Upper lobe of right lung (tissue), 1 donor: ENCODE data around the gene KIAA0930. TPM values are rescaled to one million over a fixed set of nuclear protein-coding genes. Genes with fewer than 3 reads are reported as not detected.

Experiments used
- ATAC-seq: fragments of 200-7000 bp; cut with Tn5 transposase; one replicate; pipeline ENCODE4 v1.9.1; 2020; ENCODE audit warnings: mild to moderate bottlenecking, moderate library complexity
- DNase-seq: peaks from one replicate; pipeline ENCODE4 v3.0.0-alpha.2; 2020
- H3K27ac ChIP-seq: fragments of 200-600 bp; one replicate; pipeline ENCODE4 v1.8.0; 2022
- H3K27me3 ChIP-seq: fragments of 200-600 bp; one replicate; pipeline ENCODE4 v1.8.0; 2022; ENCODE audit warnings: mild to moderate bottlenecking
- H3K36me3 ChIP-seq: fragments of 200-600 bp; one replicate; pipeline ENCODE4 v1.8.0; 2022
- H3K4me1 ChIP-seq: fragments of 200-600 bp; one replicate; pipeline ENCODE4 v1.8.0; 2022
- H3K4me3 ChIP-seq: fragments of 200-600 bp; one replicate; pipeline ENCODE4 v1.8.0; 2022; ENCODE audit warnings: mild to moderate bottlenecking
- H3K9me3 ChIP-seq: fragments of 200-600 bp; one replicate; pipeline ENCODE4 v1.8.0; 2022
- CTCF ChIP-seq: fragments of 200-600 bp; IDR thresholded peaks from one replicate; pipeline ENCODE4 v1.8.0; 2022; ENCODE audit warnings: antibody characterized with exemption
- intact Hi-C: fragments of 100-400 bp; cut with DNase I; formaldehyde crosslinking; loops from one replicate; pipeline ENCODE4 v1.11.0; 2022
- total RNA-seq: library from RNA; stranded (reverse); fragmentation: NEBNext Ultra II Directional; extraction: Animal tissue kit (Norgen Biotek cat#: 25700); gene quantifications from one replicate; pipeline ENCODE4 v1.2.1, GENCODE V29; 2021
- donor health status: DM: no; HTN: yes; CAD: no; lungs with severe emphysema.

KIAA0930 gene
- total RNA-seq, 1 donor from 2014 or later, result 79.5 TPM

GRCh38 chr22:45163451-45164269 is 77.0 kb downstream of the KIAA0930 start, which contains the start of gene NUP50:
Gene NUP50, plus strand, starts transcription at chr22:45163925. Its CDS starts 4,253 bp downstream, at chr22:45168178.
- no peak for TF ChIP-seq CTCF
- Histone ChIP-seq H3K36me3 (peaks cover 11% of the 10 kb centered on the region), H3K27me3 (no peaks in the 10 kb centered on the region), H3K9me3 (no peaks in the 10 kb centered on the region), H3K27ac (peak within 1 kb of the TSS; percentile 87), H3K4me1 (peaks cover 41% of the 10 kb centered on the region), H3K4me3 (peak within 1 kb of the TSS; percentile 67)
- ATAC-seq (peak; percentile 95), DNase-seq (peak; percentile 98)
- intact Hi-C loops, result no loop called here

- peaks cover 47% of the 10 kb centered on the region for H3K4me1 ChIP-seq
Measured at GRCh38 chr22:45163099-45163450, 77.6 kb downstream of the KIAA0930 start.

GRCh38 chr22:45162531-45162930 is 78.2 kb downstream of the KIAA0930 start:
- Histone ChIP-seq H3K36me3 (peaks cover 4% of the 10 kb centered on the region), H3K27ac (peak overlapping the region; percentile 87), H3K9me3 (no peaks in the 10 kb centered on the region), H3K4me1 (peaks cover 51% of the 10 kb centered on the region), H3K4me3 (peak overlapping the region; percentile 67), H3K27me3 (no peaks in the 10 kb centered on the region)
- intact Hi-C loops, result no loop called here
- no peak for ATAC-seq
- DNase-seq, result no peak
- no peak for TF ChIP-seq CTCF

More at GRCh38 chr22:45163099-45163450, 77.6 kb downstream of the KIAA0930 start:
- no peaks in the 10 kb centered on the region for H3K9me3 ChIP-seq
- H3K27ac ChIP-seq, result peak overlapping the region; percentile 87
- no peaks in the 10 kb centered on the region for H3K27me3 ChIP-seq
- peak; percentile 42 for ATAC-seq
- no peak for TF ChIP-seq CTCF
- peaks cover 5% of the 10 kb centered on the region for H3K36me3 ChIP-seq
- H3K4me3 ChIP-seq, result peak overlapping the region; percentile 67
- DNase-seq, result no peak
- intact Hi-C loops, result no loop called here

- intact Hi-C loops, result no loop called here
- no peak for ATAC-seq
Measured at GRCh38 chr22:45159652-45160462, 80.8 kb downstream of the KIAA0930 start.

GRCh38 chr22:45157907-45158306 is 82.8 kb downstream of the KIAA0930 start:
- H3K9me3 ChIP-seq, result no peaks in the 10 kb centered on the region
- DNase-seq (no peak), ATAC-seq (no peak)
- no peaks in the 10 kb centered on the region for H3K36me3 ChIP-seq
- H3K4me1 ChIP-seq, result peaks cover 31% of the 10 kb centered on the region
- no peak overlapping the region for H3K4me3 ChIP-seq
- intact Hi-C loops, result no loop called here
- TF ChIP-seq CTCF, result no peak
- H3K27ac ChIP-seq, result peak overlapping the region; percentile 81
- H3K27me3 ChIP-seq, result no peaks in the 10 kb centered on the region

More at GRCh38 chr22:45159652-45160462, 80.8 kb downstream of the KIAA0930 start:
- Histone ChIP-seq H3K27me3 (no peaks in the 10 kb centered on the region), H3K36me3 (no peaks in the 10 kb centered on the region), H3K4me3 (no peak overlapping the region), H3K4me1 (peaks cover 34% of the 10 kb centered on the region), H3K9me3 (no peaks in the 10 kb centered on the region), H3K27ac (peak overlapping the region; percentile 81)
- peak; percentile 12 for TF ChIP-seq CTCF
- no peak for DNase-seq
